ENCODE results near the gene ABCA12. TPM values are rescaled to one million over a fixed set of nuclear protein-coding genes. Genes with fewer than 3 reads are reported as not detected.

Gene ABCA12
- total and polyA plus RNA-seq, 2 of the 8 experiments (the other 6 are each of a cell fraction or from before 2014, with no cell fraction given), result not detected

GRCh38 chr2:215019521-215020145, 118.8 kb downstream of the ABCA12 start:
- Histone ChIP-seq H3K4me3 (ENCODE audit: extremely low read depth in 1 of 4, insufficient read depth in 2 of 4, low read depth in 3 of 4, low read length in 4 of 4) (no peak overlapping the region), H2AFZ (ENCODE audit: low read length) (no peak overlapping the region), H2BK12ac (ENCODE audit: low read depth, low read length) (no peak overlapping the region), H3K4me1 (replicated peaks in 1 of 4; ENCODE audit: control insufficient read depth in 3 of 4, insufficient read depth in 4 of 4, low read length in 3 of 4) (no peaks in the 10 kb centered on the region; a peak in 1 of 7 replicates), H2AK5ac (ENCODE audit: low read depth, low read length) (no peak overlapping the region), H2BK20ac (ENCODE audit: low read length) (no peak overlapping the region), H3K27me3 (replicated peaks in 1 of 4; ENCODE audit: control insufficient read depth in 3 of 4, extremely low read depth in 1 of 4, insufficient read depth in 3 of 4, low read length in 3 of 4) (no peaks in the 10 kb centered on the region), H3K4me2 (ENCODE audit: insufficient read depth in 1 of 2, low read depth in 2 of 2, low read length in 2 of 2) (no peak overlapping the region), H4K91ac (replicated peaks; ENCODE audit: insufficient read length, low read length) (no peak overlapping the region), H3K79me2 (ENCODE audit: control insufficient read depth in 1 of 2, insufficient read depth in 2 of 2, low read length in 2 of 2) (no peaks in the 10 kb centered on the region), H3K56ac (replicated peaks; ENCODE audit: insufficient read length, low read depth, low read length) (no peak overlapping the region), H3K18ac (ENCODE audit: extremely low read depth, low read length) (no peak overlapping the region), H3K14ac (ENCODE audit: insufficient read length) (no peak overlapping the region), H3K4ac (replicated peaks; ENCODE audit: insufficient read length, low read depth, low read length) (no peak overlapping the region), H3K79me1 (ENCODE audit: low read depth, low read length) (no peaks in the 10 kb centered on the region), H3K9ac (replicated peaks in 1 of 4; ENCODE audit: extremely low read depth in 1 of 4, low read depth in 3 of 4, low read length in 3 of 4) (no peak overlapping the region), H2BK120ac (replicated peaks; ENCODE audit: low read depth, low read length) (no peak overlapping the region), H3K36me3 (ENCODE audit: control insufficient read depth in 2 of 4, insufficient read depth in 4 of 4, low read length in 3 of 4) (no peaks in the 10 kb centered on the region), H4K5ac (ENCODE audit: insufficient read length, low read depth, low read length) (no peak overlapping the region), H2BK15ac (ENCODE audit: low read length) (no peak overlapping the region), H3K23me2 (ENCODE audit: low read depth, low read length) (no peaks in the 10 kb centered on the region), H2BK5ac (ENCODE audit: low read depth, low read length) (no peak overlapping the region), H3K27ac (ENCODE audit: low read depth, low read length) (no peak overlapping the region), H3K9me3 (ENCODE audit: insufficient read depth in 2 of 2, low read depth in 1 of 2, low read length in 1 of 2) (no peaks in the 10 kb centered on the region), H4K8ac (ENCODE audit: extremely low read depth, insufficient read depth, low read length) (no peak overlapping the region), H3K23ac (ENCODE audit: insufficient read length) (no peak overlapping the region), H4K20me1 (replicated peaks in 1 of 2; ENCODE audit: control insufficient read depth in 1 of 2, insufficient read depth in 2 of 2, low read length in 2 of 2) (no peaks in the 10 kb centered on the region)
- CTCF ChIA-PET (ENCODE audit: partially characterized antibody), result no interaction called here
- no peak for FAIRE-seq
- POLR2A ChIA-PET (ENCODE audit: partially characterized antibody), result no interaction called here
- 99% methylated on average over 8 of the region's 8 CpGs; no CpG with 5 or more reads in 1 of the 2 experiments for WGBS, 2 experiments (ENCODE audit: extremely low coverage in 1 of 2, insufficient coverage in 1 of 2, insufficient read length in 1 of 2, insufficient replicate concordance in 2 of 2, low coverage in 1 of 2, low lambda C conversion rate in 2 of 2, missing lambda C conversion rate in 1 of 2)
- TF ChIP-seq SP2 (IDR thresholded peaks at IDR 0.05; ENCODE audit: low read length) (no peak), SAP30 (IDR thresholded peaks at IDR 0.05; ENCODE audit: insufficient read depth, insufficient replicate concordance, low read length) (no peak), SIN3A (conservative IDR thresholded peaks at IDR 0.05 in 1 of 2, IDR thresholded peaks at IDR 0.05 in 1 of 2; ENCODE audit: low read depth in 1 of 2, low read length in 2 of 2) (no peak), BACH1 (IDR thresholded peaks at IDR 0.05; ENCODE audit: low read length) (no peak)
- no peak for DNase-seq (ENCODE audit: low read depth in 1 of 2, low spot score in 2 of 2)
